CMK (cell line): ENCODE data around the gene SLC39A12.

Experiments used
- DNase-seq: peaks from one replicate; pipeline ENCODE4 v3.0.0-alpha.2; 2010; ENCODE audit warnings: low read depth

SLC39A12 gene

DNA sequence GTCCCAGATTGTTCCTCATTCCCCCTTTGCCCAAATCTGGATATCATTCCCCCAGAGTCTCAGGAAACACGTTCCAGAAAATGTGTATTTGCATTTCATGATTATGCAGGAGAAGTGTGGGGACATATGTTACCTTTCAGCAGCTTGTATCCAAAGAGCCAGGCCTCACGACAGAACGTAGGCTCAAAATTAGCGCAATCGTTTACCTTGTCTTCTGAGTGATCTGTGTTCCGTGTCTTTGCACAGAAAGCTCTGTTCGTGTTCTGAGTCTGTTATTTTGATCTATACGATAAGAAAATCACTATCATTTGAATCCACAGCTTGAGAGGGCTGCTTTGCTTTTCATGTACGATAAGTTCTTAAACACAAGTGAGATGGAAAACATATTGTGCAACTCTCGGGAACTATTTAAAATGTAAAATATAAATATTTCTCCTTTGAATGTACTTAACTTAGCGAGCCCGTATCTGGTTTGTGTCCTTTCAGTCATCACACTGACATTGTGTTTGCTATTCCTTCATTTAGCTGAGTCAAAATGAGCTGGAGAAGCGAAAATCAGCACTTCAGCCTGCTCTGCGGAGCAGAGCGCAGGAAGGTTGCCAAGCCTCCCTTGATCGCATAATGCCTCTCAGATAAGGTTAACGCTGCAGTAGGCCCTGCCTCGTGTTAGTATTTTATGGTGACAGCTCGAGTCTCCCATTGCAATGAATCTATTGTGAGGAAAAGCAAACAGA, 108.3 kb downstream of the SLC39A12 start:
- DNase-seq = no peak

DNA sequence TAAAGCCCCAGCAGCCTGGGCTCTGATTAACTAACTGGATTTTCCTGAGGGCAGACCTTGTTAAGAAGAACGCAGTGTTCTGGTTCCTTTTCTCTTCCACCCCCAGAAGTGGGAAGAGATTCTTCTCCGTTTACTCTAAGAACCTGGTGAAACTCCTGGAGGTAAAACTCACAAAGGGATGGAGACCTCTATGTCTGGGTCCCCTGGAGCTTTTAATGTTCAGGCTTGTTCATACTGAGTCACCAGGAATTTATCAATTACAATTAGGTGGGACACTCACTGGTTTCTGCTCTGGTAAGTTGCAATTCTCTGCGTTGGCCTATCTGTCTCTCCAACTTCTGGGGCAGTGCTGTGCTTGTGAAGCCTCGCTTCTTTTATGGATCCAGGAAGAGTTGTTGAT, 115.2 kb downstream of the SLC39A12 start:
- no peak for DNase-seq

DNA sequence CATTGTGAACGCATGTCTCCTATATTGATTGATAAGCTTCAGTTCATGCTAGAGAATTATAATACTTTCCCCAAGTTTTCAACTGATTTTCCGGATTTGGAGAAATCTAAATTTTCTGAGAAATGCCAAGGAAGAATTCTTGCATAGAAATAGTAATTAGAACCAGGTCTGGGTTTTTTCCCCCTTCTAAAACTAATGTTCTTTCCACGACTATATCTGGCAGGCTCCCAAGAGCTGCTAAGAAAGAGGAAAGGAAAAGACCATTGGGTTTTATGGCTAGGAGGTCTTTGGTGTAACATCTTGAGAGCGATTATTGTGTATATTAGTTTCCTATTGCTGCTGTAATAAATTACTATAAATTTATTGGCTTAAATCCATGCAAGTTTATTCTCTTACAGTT, 116.7 kb downstream of the SLC39A12 start:
- DNase-seq = no peak

DNA sequence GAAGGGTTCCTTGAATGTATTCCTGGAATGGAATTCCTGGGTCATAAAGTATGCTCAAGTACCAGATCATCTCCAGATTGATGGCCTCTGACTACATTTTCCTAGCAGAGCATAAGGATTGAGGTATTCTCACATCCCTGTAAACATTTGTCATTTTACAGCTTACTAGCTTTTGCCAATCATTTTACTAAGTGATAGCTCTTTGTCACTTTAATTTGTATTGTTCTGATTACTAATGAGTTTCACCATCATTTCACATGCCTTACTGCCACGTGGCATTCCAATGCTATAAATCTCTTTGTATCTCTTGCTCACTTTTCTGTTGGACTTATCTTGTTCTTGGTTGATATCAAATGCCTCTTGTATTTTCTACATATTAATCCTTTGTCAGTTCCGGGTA, 119.9 kb downstream of the SLC39A12 start:
- DNase-seq = no peak

DNA sequence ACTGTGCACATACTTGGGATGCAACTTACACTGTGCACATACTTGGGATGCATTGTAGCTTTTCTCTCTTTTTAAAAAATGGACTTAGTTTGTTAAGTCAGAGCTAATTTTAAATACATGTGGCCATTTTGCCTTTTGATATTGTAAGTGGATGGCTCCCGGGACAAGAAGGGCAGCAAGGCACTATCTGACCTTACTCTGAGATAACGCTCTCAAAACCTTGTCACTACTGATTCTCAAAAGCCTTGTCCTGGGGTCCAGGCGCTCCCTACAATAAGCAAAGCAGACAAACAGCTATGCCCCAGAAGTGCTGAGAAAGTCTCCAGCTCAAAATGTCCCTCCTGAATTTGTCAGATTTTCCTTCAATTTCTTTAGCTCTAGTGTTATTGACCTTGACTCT, 121.6 kb downstream of the SLC39A12 start:
- no peak for DNase-seq

DNA sequence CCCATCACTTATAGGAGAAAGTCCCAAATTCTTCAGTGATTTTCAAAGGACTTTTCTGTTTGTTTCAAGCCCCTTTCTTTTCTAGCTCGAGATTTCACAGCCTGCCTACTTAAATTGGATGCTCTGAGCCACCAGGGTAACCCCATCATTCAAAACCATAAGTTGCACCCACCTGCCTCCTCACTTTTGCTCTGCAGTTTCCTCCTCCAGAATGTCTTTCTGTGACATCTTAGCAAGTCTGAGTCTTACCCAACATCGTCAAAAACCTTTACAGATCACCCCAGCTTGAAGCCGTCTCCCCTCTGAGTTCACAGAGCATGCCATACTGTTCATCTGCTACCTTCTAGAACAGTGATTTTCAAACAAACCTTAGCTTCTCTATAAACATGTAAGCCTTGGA, 124.2 kb downstream of the SLC39A12 start:
- DNase-seq = no peak

DNA sequence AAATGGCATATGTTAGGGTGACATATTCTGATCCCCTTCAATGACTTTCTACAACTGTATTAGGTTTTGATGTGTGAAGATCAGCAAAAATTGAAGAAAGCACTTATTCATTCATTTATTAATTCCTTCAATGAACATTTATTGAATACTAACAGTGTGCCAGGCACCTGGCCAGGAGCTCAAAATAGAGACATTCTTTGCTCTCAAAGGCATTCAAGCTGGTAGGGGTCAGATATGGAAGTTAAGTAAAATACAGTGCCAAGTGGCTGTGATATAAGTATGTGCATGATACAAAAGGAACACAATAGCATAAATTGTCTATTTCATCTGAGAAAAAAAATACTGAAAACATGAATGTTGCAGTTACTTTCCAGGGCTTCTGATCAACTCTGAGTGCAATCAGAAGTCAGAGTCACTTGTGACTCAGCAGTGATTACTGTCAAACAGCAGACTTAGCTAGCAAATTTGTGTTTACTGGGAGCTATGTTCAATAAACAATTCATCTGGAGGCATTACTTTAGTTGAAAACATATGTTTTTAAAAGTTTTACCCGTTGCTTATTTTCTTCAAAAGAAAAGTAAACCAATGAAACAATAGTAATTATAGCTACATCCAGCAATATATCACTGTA, 128.1 kb downstream of the SLC39A12 start:
- DNase-seq = no peak

DNA sequence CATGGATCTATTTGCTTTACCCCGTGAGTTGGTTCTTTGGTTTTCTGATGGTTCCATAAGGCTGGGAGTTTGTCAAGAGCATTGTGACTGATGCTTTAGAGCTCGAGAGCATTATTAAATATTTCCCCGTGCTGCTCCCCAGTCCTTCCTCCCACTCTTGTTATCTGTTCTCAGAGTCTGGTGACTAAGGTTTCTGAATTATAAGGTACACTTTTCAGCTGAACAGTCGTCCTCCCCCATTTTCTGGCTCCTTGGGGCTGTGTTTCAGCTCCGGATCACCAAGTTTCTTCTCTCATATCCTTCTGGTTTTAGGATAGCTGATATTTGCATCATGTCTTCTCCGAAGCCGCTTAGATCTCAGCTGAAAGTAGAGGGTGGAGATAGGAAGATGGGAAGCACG, 130.7 kb downstream of the SLC39A12 start:
- no peak for DNase-seq

DNA sequence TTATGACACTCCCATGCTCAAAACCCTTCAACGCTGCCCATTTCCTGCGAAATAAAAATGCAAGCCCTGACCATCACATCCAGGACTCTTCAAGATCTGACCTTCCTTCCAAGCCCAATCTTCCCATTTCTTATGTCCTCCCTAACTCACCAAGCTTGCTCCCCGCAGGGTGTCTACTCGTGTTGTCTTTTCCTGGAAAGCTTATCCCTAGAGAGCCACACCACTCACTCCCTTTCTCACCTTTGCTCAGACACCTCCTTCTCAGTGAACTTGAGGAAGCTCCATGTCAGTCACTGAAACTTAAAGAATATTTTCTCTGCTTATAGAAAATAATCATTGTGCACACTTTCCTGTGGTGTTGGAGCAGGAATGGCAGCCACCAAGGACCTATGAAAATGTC, 134.1 kb downstream of the SLC39A12 start:
- DNase-seq = no peak

DNA sequence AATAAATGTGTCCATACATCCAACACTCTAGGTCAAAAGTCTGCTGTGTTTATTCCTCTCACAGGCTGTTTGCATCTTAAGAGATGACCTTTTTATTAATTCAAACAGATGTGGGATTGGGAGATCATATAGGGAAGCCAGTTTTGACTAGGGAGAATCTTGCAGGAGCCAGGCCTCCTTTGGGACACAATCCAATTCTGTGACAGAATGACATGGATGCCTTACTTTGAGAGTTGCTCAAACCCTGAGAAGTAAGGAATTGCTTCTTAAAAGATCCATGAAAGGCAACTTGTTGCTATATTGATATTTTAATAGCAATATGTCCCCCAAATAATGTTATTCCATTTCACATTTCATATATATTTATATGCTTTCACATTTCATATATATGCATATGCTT, 135.0 kb downstream of the SLC39A12 start:
- no peak for DNase-seq

DNA sequence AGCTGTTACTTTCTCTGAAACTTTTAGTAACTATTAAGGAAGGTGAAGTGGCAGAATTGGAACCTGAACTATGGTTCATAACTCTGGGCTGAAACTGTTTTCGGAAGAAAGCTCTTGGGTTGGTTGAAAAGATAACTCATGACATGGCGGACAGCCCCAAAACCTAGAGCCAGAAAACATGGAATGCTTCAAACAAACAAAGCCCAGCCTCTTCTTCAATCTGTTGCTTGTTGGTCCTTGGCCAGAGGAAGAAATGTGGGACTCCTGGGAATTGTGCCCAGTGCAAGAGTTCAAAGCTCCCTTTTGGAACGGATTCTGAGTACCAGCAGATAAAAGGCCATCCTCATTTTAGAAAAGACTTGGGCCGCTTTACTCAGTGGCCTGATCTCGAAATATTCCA, 135.6 kb downstream of the SLC39A12 start:
- DNase-seq = no peak
